ENCODE measurements around the gene ACOX3.

DNA sequence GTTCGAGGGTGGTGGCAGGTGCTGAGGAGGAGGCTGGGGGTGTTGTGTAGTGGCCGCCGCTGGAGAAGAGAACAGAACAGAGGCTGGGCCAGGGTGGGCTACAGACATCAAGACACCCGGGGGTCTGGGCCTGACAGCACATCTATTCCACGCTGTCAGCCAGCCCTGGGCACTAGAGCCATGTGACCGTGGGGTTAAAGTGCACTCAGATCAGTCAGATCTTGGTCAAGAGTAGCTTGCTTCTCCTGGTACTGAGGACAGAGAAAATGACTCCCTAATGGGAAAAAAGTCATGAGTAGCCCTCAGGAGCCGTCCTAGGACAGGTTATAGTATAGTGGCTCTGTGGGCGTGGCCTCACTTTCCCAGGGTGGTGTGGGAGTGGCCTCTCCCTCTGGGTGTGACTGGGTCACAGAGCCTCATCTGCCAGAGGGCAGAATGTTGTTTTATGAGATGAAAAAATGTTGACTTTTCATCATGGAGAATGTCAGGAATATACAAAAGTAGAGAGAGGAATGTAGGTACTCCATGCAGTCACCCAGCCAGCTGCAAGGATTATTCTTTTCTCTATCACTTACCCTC, 19.4 kb upstream of the ACOX3 start:
- TF ChIP-seq, protein P1, sequence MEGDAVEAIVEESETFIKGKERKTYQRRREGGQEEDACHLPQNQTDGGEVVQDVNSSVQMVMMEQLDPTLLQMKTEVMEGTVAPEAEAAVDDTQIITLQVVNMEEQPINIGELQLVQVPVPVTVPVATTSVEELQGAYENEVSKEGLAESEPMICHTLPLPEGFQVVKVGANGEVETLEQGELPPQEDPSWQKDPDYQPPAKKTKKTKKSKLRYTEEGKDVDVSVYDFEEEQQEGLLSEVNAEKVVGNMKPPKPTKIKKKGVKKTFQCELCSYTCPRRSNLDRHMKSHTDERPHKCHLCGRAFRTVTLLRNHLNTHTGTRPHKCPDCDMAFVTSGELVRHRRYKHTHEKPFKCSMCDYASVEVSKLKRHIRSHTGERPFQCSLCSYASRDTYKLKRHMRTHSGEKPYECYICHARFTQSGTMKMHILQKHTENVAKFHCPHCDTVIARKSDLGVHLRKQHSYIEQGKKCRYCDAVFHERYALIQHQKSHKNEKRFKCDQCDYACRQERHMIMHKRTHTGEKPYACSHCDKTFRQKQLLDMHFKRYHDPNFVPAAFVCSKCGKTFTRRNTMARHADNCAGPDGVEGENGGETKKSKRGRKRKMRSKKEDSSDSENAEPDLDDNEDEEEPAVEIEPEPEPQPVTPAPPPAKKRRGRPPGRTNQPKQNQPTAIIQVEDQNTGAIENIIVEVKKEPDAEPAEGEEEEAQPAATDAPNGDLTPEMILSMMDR (IDR thresholded peaks at IDR 0.05; ENCODE audit: low read length): no peak
- TF ChIP-seq EZH2 (IDR thresholded peaks at IDR 0.05; ENCODE audit: borderline replicate concordance, low read length): no peak
